ENCODE measurements around the gene PDE4B. TPM values are rescaled to one million over a fixed set of nuclear protein-coding genes. Genes with fewer than 3 reads are reported as not detected.
"Not testable (repeated sequence)": the region's sequence is repeated elsewhere in the genome, so short reads cannot be mapped to it uniquely, and the experiment has no call there.

Gene PDE4B
- total RNA-seq, 1 experiment from 2014 or later, result 83.5 TPM

- peak; percentile 35 for DNase-seq (ENCODE audit: extremely low read depth, low read depth)
These were observed 19.4 kb downstream of the PDE4B start for GRCh38 chr1:65812065-65812464.

GRCh38 chr1:65813956-65814355 lies 21.3 kb downstream of the PDE4B start:
- no peak for DNase-seq (ENCODE audit: extremely low read depth, low read depth)

DNA sequence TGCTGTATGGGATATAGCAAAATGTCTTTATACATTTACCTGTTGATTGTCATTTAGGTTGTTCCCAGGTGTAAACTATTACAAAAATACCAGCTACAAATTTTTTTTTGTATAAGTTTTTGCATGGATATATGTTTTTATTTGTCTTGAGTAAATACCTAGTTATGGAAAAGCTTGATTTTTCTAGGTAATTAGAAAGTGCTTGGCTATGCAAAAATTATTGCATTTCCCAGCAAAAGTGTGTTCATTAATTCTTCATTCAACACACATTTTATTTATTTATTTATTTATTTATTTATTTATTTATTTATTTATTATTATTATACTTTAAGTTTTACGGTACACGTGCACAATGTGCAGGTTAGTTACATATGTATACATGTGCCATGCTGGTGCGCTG lies 22.1 kb downstream of the PDE4B start:
- no peak for DNase-seq (ENCODE audit: extremely low read depth, low read depth)

DNA sequence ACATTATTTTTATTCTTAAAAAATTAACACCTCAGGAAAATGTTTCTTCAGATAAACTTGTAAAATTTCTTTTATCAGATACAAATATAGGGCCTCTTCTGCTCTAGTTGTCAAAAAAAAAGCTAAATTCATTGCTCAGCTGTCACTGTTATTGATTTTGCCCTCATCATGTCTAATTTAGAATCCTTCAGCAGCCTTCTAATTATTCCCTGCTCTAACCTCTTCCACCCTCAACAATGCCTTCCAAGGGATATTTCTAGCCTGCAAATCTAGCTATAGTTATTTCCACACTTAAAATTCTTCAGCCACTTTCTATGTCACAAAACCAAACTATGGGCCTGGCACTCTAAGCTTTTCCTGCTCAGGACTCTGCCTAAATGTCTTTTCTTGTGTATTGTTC lies 25.2 kb downstream of the PDE4B start:
- no peak for DNase-seq (ENCODE audit: extremely low read depth, low read depth)

- no peak for DNase-seq (ENCODE audit: extremely low read depth, low read depth)
These were observed 26.3 kb downstream of the PDE4B start for GRCh38 chr1:65818966-65819365.

GRCh38 chr1:65820983-65821382 lies 28.3 kb downstream of the PDE4B start:
- peak; percentile 28 for DNase-seq (ENCODE audit: extremely low read depth, low read depth)

DNA sequence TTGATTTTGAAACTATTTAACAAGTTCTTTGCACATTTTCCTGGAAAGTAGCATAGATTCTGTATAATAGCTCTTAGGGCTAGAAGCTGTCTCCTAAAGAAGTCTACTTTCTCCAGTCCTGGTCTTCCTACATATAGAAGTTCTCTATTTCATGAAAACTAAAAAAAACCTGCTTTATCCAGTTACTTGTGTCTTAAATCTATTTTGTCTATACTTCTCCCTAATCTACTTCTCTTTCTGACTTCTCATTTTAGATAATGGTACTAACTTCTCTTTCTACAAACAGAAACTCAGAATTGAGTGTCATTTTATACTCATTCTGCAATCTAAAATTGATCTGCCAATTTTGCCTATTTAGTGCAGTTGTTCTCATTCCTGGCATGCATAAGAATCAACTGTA lies 28.7 kb downstream of the PDE4B start:
- DNase-seq (ENCODE audit: extremely low read depth, low read depth), result no peak

- DNase-seq (ENCODE audit: extremely low read depth, low read depth), result no peak
These were observed 31.4 kb downstream of the PDE4B start for GRCh38 chr1:65824103-65824502.

DNA sequence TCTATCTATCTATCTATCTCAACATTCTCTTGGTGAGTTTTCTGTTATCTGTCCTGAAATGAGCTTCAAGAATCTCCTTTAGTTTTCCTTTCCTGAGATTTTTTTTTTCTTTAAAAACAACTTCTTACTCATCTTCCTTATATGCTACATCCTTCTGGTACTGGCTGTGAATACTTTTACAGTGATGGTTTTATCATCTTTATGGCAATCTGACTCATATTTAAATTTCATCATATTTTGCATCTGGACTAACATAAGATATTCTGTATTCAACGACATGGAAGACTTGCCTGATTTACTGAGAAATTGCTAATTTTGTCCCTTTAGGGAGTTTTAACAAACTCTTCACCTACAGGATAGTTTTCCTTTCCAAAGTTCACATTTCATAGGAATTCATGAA lies 33.0 kb downstream of the PDE4B start:
- DNase-seq (ENCODE audit: extremely low read depth, low read depth), result no peak

- no peak for DNase-seq (ENCODE audit: extremely low read depth, low read depth)
These were observed 34.1 kb downstream of the PDE4B start for GRCh38 chr1:65826782-65827181.

DNA sequence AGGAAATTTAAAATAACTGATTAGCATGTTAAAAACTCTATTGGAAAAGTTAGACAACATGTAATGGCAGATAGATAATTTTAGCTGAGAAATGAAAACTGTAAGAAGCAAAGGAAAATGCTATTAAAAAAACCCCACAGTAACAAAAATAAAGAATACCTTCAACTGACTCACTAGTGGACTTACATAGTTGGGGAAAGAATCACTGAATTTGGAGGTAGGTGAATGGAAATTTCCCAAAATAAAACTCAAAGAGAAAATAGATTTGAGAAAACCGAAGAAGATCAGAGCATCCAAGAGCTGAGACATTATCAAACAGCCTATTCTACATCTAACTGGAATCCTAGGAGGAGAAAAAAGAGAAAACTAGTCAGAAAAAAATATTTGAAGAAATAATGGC lies 34.7 kb downstream of the PDE4B start:
- DNase-seq (ENCODE audit: extremely low read depth, low read depth), result no peak

GRCh38 chr1:65830306-65830705 lies 37.6 kb downstream of the PDE4B start:
- no peak for DNase-seq (ENCODE audit: extremely low read depth, low read depth)

GRCh38 chr1:65832296-65832695 lies 39.6 kb downstream of the PDE4B start:
- no peak for DNase-seq (ENCODE audit: extremely low read depth, low read depth)

DNA sequence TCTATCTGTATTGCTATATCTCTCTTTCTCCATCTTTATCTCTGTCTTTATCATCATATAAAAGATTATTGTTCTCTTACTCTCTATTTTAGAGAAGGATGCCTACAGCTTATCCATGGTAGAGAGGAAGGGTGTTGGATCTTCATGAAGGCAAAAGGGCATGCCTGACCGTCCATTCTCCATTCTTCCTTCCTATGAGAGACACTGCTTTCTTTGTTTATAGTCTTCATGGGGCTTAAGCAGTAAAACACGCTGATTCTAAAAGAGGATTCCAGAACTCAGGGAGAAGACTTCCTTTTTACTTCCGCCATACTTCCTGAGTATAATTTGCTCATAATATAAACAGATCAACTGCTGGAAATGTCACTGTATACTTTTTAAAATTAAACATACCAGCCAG lies 44.0 kb downstream of the PDE4B start:
- DNase-seq (ENCODE audit: extremely low read depth, low read depth), result no peak

DNA sequence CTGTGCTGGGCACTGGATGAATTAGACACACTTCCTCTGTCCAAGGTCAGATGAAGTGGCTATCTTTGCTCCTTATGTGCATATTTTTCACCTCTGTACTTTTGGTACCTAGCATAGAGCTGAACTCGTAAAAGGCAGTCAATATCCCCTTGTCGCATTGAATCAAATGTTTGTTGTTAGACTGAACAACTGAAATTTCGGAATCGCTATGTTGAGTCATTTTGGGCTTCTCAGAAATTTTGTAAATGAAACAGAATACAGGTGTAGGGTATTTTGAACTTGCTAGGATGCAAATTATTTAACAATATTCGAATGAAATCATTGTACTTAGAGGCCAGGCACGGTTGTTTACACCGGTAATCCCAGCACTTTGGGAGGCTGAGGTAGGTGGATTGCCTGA lies 48.0 kb downstream of the PDE4B start:
- no peak for DNase-seq (ENCODE audit: extremely low read depth, low read depth)

DNA sequence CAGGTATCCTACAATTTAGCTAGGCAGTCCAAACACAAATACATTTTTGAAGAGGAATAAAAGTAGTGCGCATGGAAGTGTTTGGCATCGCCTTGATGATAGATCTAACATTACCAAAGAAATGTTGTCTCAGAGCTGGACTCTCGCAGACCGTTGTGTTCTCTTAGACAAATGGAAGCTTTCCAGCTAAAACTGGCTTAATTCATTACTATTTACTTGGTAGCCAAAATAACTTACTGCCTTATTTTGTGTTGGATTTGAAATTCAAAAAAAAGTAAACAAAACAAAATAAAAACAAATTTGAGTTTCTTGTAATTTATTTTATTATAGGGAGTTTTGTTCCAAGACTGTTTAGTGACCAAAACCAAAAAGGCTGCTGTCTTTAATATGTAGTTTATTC lies 51.6 kb downstream of the PDE4B start:
- no peak for DNase-seq (ENCODE audit: extremely low read depth, low read depth)

DNA sequence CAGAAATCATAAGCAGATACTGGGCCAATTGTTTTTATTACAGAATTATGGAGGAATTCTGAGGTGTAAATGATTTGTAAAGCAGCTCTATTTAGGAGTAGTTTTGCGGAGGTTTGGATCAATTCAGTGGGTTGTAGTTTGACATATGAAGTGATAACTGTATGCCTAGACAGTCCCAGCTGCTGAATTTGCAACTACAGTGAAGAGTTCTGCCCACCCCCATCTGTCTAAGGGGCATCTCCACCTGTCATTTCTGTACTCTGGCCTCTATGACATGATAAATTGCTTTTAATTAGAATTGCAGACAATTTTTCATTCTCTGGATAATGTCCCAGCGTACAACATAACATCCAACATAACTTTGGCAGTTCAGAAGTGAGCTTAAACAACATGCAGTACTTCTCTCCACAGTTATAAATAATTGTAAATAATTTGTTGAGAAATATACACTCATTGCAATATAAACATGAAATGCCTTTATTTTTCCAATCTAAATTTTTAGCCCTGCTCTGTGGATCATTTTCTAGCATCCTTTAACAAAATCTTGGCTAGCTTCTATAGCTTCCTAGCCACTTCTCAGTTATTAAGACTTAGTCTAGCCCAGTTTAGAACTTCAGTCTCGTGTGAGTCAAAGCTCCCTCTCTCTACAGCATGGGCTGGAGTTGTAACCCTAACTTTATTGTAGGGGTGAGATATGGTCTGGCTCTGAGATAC lies 52.3 kb downstream of the PDE4B start:
- no peak for DNase-seq (ENCODE audit: extremely low read depth, low read depth)

DNA sequence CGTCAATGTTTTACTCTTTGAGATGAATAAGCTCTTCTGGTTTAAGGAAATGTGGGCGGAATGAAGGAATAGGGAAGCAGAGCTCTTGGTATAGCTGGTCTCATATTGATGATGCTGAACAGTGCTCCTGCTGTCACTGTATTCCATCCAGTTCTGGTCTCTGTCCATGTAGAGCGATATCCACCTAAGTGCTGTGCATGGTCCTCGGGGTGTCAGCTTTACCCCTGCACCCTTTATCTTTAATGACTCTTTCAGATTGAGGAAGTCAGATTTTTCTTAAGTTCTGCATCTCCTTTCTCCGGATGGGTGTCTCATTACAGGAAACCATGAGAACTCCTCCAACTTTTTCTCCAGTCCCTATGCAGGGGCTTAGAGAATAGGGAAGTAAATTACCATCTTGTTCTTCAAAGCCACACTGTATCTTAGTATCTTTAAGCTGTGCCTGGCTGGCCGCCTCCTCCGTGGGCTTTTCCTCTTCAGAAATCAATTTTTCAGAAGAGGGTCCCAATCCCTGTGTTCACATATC lies 52.9 kb downstream of the PDE4B start:
- no peak for DNase-seq (ENCODE audit: extremely low read depth, low read depth)

DNA sequence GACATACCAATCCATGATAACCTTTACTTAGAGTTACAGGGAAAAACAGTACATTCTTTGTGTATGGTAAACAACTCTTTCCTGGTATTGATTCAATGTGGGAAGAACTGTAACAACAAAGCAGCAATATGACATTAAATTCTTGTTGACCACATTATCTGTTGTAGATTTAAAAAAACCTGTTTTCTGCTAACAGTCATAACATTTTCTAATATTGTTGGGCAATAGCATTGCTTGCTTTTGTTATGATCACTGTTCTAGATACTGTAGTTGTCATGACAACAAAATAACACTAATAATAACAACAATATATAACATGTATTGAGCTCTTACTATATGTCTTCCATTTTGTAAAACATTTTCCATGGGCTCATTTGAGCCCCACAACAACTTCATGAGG lies 54.2 kb downstream of the PDE4B start:
- DNase-seq (ENCODE audit: extremely low read depth, low read depth), result no peak

- DNase-seq (ENCODE audit: extremely low read depth, low read depth), result no peak
These were observed 57.6 kb downstream of the PDE4B start for GRCh38 chr1:65850281-65850680.

GRCh38 chr1:65856591-65856990 lies 63.9 kb downstream of the PDE4B start:
- DNase-seq (ENCODE audit: extremely low read depth, low read depth), result not testable (repeated sequence)

- no peak for DNase-seq (ENCODE audit: extremely low read depth, low read depth)
These were observed 73.7 kb downstream of the PDE4B start for GRCh38 chr1:65866439-65866838.

GRCh38 chr1:65872301-65872700 lies 79.6 kb downstream of the PDE4B start:
- no peak for DNase-seq (ENCODE audit: extremely low read depth, low read depth)

Data from NCI-H460 (cell line).